GM23338 (cell line): Measurements from ENCODE around the gene ARMH1. TPM values are rescaled to one million over a fixed set of nuclear protein-coding genes. Genes with fewer than 3 reads are reported as not detected.

ENCODE experiments used
- ATAC-seq: fragments of 200-7000 bp; cut with Tn5 transposase; 3 replicates; pipeline ENCODE4 v1.9.1; 2020
- DNase-seq: peaks from one replicate; pipeline ENCODE4 v3.0.0-alpha.2; 2015; ENCODE audit warnings: low spot score
- H2AFZ ChIP-seq: fragments of 200-600 bp; sonication (generic); 2 replicates; pipeline ENCODE4 v1.8.0; 2016; ENCODE audit warnings: antibody characterized with exemption, mild to moderate bottlenecking, moderate library complexity
- H3F3A ChIP-seq: fragments of 200-600 bp; sonication (generic); replicated peaks from 2 replicates; pipeline ENCODE4 v1.8.0; 2017; ENCODE audit warnings: antibody characterized with exemption, mixed run types, low read depth
- H3K27ac ChIP-seq: fragments of 200-600 bp; sonication (generic); 2 replicates; pipeline ENCODE4 v1.6.1; 2016; ENCODE audit warnings: low read depth
- H3K27me3 ChIP-seq: fragments of 200-600 bp; sonication (generic); 2 replicates; pipeline ENCODE4 v1.8.0; 2016; ENCODE audit warnings: mild to moderate bottlenecking, mixed run types, moderate library complexity; ENCODE audit not compliant: insufficient read depth
- H3K36me3 ChIP-seq: fragments of 200-600 bp; sonication (generic); 2 replicates; pipeline ENCODE4 v1.8.0; 2016; ENCODE audit warnings: mild to moderate bottlenecking; ENCODE audit not compliant: insufficient read depth
- H3K4me1 ChIP-seq: fragments of 200-600 bp; sonication (generic); 2 replicates; pipeline ENCODE4 v1.8.0; 2016; ENCODE audit warnings: mild to moderate bottlenecking, moderate library complexity; ENCODE audit not compliant: insufficient read depth
- H3K4me2 ChIP-seq: fragments of 200-600 bp; sonication (generic); 2 replicates; pipeline ENCODE4 v1.7.1; 2017; ENCODE audit warnings: mixed run types
- H3K4me3 ChIP-seq: fragments of 200-600 bp; sonication (generic); 2 replicates; pipeline ENCODE4 v1.6.1; 2016; ENCODE audit warnings: mixed run types
- H3K79me2 ChIP-seq: fragments of 200-600 bp; sonication (generic); replicated peaks from 2 replicates; pipeline ENCODE4 v1.8.0; 2017; ENCODE audit warnings: mild to moderate bottlenecking; ENCODE audit not compliant: insufficient read depth
- H3K9me2 ChIP-seq: fragments of 200-600 bp; sonication (generic); 2 replicates; pipeline ENCODE4 v1.8.0; 2017; ENCODE audit not compliant: insufficient read depth
- H4K20me1 ChIP-seq: fragments of 200-600 bp; sonication (generic); replicated peaks from 2 replicates; pipeline ENCODE4 v1.8.0; 2017; ENCODE audit warnings: mild to moderate bottlenecking; ENCODE audit not compliant: insufficient read depth
- H3K27ac Mint-ChIP-seq: 2 replicates; pipeline ENCODE4 v1.8.0; 2020; ENCODE audit warnings: inconsistent platforms, mild to moderate bottlenecking, moderate library complexity, mixed read lengths
- H3K27me3 Mint-ChIP-seq: 3 replicates; pipeline ENCODE4 v1.8.0; 2022; ENCODE audit warnings: low read depth, mild to moderate bottlenecking, moderate library complexity, mixed read lengths, inconsistent platforms; ENCODE audit not compliant: insufficient read depth, poor library complexity
- H3K36me3 Mint-ChIP-seq: 3 replicates; pipeline ENCODE4 v1.8.0; 2021; ENCODE audit warnings: low read depth, mild to moderate bottlenecking, inconsistent platforms, moderate library complexity, mixed read lengths
- H3K4me1 Mint-ChIP-seq: 3 replicates; pipeline ENCODE4 v1.8.0; 2020; ENCODE audit warnings: mild to moderate bottlenecking, inconsistent platforms, mixed read lengths
- H3K4me3 Mint-ChIP-seq: 3 replicates; pipeline ENCODE4 v1.8.0; 2021; ENCODE audit warnings: moderate library complexity, mild to moderate bottlenecking, inconsistent platforms, mixed read lengths
- H3K9me3 Mint-ChIP-seq: 3 replicates; pipeline ENCODE4 v1.8.0; 2020; ENCODE audit warnings: moderate library complexity, mild to moderate bottlenecking, inconsistent platforms, mixed read lengths
- CREB1 ChIP-seq: fragments of 250-450 bp; sonication (Bioruptor Pico); IDR thresholded peaks from 2 replicates; pipeline ENCODE4 v1.5.0; 2020; ENCODE audit warnings: low read depth, mild to moderate bottlenecking, moderate library complexity
- ETS1 ChIP-seq: IDR thresholded peaks from 2 replicates; pipeline ENCODE4 v1.6.1; 2016; ENCODE audit warnings: antibody characterized with exemption
- EZH2 ChIP-seq: fragments of 200-600 bp; sonication (generic); IDR thresholded peaks from one replicate; pipeline ENCODE4 v1.8.0; 2017; ENCODE audit warnings: antibody characterized with exemption, mild to moderate bottlenecking, low read depth; ENCODE audit not compliant: unreplicated experiment
- EZH2phosphoT487 ChIP-seq: fragments of 200-600 bp; sonication (generic); IDR thresholded peaks from one replicate; pipeline ENCODE4 v1.8.1; 2018; ENCODE audit warnings: antibody characterized with exemption; ENCODE audit not compliant: unreplicated experiment
- JUNB ChIP-seq: IDR thresholded peaks from one replicate; pipeline ENCODE4 v1.6.1; 2016; ENCODE audit warnings: antibody characterized with exemption; ENCODE audit not compliant: unreplicated experiment
- NANOG ChIP-seq: IDR thresholded peaks from 2 replicates; pipeline ENCODE4 v1.6.1; 2016; ENCODE audit warnings: antibody characterized with exemption, borderline replicate concordance
- POLR2AphosphoS5 ChIP-seq: IDR thresholded peaks from 2 replicates; pipeline ENCODE4 v1.6.1; 2016; ENCODE audit warnings: antibody characterized with exemption, low read depth
- STAT1 ChIP-seq: IDR thresholded peaks from one replicate; pipeline ENCODE4 v1.6.1; 2016; ENCODE audit warnings: antibody characterized with exemption; ENCODE audit not compliant: unreplicated experiment
- ZNF114 ChIP-seq: fragments of 250-450 bp; sonication (Bioruptor Pico); IDR thresholded peaks from 2 replicates; pipeline ENCODE4 v1.5.0; 2020; ENCODE audit warnings: mild to moderate bottlenecking, moderate library complexity
- ZNF331 ChIP-seq: fragments of 250-450 bp; sonication (Bioruptor Pico); IDR thresholded peaks from 2 replicates; pipeline ENCODE4 v1.5.0; 2020; ENCODE audit warnings: low read depth, mild to moderate bottlenecking, moderate library complexity
- polyA plus RNA-seq: library from polyadenylated mRNA; unstranded; fragments of >200 nt; fragmentation: Nextera tagmentation; extraction: Ambion mirVana; gene quantifications from 2 replicates; pipeline ENCODE4 v1.2.1, GENCODE V29; 2016
- total RNA-seq: library from RNA; depleted of rRNA; stranded (reverse); fragments of >200 nt; shearing (Covaris generic); gene quantifications from 2 replicates; pipeline ENCODE4 v1.2.3, GENCODE V29; 2014
- TF ChIP-seq, protein P1 (sequence below): IDR thresholded peaks from one replicate; pipeline ENCODE4 v1.6.1; 2018; ENCODE audit warnings: antibody characterized with exemption; ENCODE audit not compliant: unreplicated experiment
- TF ChIP-seq, protein P2 (sequence below): fragments of 250-450 bp; sonication (Bioruptor Pico); IDR thresholded peaks from 2 replicates; pipeline ENCODE4 v1.5.0; 2020; ENCODE audit warnings: mild to moderate bottlenecking, moderate library complexity
- TF ChIP-seq, protein P3 (sequence below), 2 experiments: fragments of 200-600 bp in 1 of 2; sonication (generic) in 1 of 2; conservative IDR thresholded peaks; 2 replicates each; pipeline versions ENCODE4 v1.5.1 to v1.6.1; 2016 to 2017; ENCODE audit warnings: antibody characterized with exemption in 2 of 2, low read depth in 2 of 2, mild to moderate bottlenecking in 2 of 2, moderate library complexity in 1 of 2

Gene ARMH1
- total and polyA plus RNA-seq, 2 experiments from 2014 or later: 0.31 TPM; not detected in 1

- Histone ChIP-seq H3K27me3 (no peaks in the 10 kb centered on the region), H3K4me1 (no peaks in the 10 kb centered on the region), H3K79me2 (no peaks in the 10 kb centered on the region), H3K4me2 (no peak overlapping the region), H3F3A (peaks cover 9% of the 10 kb centered on the region; the same call in 1 of the 2 replicates), H4K20me1 (peaks cover 14% of the 10 kb centered on the region), H3K4me3 (no peak overlapping the region), H3K36me3 (peaks cover 20% of the 10 kb centered on the region), H2AFZ (no peak overlapping the region), H3K9me2 (no peaks in the 10 kb centered on the region), H3K27ac (no peak overlapping the region)
- Mint-ChIP-seq H3K36me3 (peaks cover 88% of the 10 kb centered on the region), H3K27me3 (peaks cover 4% of the 10 kb centered on the region), H3K27ac (no peak overlapping the region), H3K4me3 (no peak overlapping the region), H3K4me1 (no peaks in the 10 kb centered on the region; the same call in 2 of the 3 replicates), H3K9me3 (no peaks in the 10 kb centered on the region; the same call in 2 of the 3 replicates)
- ATAC-seq (peak; percentile 38), DNase-seq (peak; percentile 27)
- no peak for TF ChIP-seq ZNF114 (CRISPR knock-in tag)
- TF ChIP-seq POLR2AphosphoS5: no peak
- TF ChIP-seq EZH2phosphoT487: no peak
- no peak for TF ChIP-seq STAT1
- TF ChIP-seq, protein P1, sequence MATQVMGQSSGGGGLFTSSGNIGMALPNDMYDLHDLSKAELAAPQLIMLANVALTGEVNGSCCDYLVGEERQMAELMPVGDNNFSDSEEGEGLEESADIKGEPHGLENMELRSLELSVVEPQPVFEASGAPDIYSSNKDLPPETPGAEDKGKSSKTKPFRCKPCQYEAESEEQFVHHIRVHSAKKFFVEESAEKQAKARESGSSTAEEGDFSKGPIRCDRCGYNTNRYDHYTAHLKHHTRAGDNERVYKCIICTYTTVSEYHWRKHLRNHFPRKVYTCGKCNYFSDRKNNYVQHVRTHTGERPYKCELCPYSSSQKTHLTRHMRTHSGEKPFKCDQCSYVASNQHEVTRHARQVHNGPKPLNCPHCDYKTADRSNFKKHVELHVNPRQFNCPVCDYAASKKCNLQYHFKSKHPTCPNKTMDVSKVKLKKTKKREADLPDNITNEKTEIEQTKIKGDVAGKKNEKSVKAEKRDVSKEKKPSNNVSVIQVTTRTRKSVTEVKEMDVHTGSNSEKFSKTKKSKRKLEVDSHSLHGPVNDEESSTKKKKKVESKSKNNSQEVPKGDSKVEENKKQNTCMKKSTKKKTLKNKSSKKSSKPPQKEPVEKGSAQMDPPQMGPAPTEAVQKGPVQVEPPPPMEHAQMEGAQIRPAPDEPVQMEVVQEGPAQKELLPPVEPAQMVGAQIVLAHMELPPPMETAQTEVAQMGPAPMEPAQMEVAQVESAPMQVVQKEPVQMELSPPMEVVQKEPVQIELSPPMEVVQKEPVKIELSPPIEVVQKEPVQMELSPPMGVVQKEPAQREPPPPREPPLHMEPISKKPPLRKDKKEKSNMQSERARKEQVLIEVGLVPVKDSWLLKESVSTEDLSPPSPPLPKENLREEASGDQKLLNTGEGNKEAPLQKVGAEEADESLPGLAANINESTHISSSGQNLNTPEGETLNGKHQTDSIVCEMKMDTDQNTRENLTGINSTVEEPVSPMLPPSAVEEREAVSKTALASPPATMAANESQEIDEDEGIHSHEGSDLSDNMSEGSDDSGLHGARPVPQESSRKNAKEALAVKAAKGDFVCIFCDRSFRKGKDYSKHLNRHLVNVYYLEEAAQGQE: no peak
- no peak for TF ChIP-seq JUNB
- TF ChIP-seq, protein P2, sequence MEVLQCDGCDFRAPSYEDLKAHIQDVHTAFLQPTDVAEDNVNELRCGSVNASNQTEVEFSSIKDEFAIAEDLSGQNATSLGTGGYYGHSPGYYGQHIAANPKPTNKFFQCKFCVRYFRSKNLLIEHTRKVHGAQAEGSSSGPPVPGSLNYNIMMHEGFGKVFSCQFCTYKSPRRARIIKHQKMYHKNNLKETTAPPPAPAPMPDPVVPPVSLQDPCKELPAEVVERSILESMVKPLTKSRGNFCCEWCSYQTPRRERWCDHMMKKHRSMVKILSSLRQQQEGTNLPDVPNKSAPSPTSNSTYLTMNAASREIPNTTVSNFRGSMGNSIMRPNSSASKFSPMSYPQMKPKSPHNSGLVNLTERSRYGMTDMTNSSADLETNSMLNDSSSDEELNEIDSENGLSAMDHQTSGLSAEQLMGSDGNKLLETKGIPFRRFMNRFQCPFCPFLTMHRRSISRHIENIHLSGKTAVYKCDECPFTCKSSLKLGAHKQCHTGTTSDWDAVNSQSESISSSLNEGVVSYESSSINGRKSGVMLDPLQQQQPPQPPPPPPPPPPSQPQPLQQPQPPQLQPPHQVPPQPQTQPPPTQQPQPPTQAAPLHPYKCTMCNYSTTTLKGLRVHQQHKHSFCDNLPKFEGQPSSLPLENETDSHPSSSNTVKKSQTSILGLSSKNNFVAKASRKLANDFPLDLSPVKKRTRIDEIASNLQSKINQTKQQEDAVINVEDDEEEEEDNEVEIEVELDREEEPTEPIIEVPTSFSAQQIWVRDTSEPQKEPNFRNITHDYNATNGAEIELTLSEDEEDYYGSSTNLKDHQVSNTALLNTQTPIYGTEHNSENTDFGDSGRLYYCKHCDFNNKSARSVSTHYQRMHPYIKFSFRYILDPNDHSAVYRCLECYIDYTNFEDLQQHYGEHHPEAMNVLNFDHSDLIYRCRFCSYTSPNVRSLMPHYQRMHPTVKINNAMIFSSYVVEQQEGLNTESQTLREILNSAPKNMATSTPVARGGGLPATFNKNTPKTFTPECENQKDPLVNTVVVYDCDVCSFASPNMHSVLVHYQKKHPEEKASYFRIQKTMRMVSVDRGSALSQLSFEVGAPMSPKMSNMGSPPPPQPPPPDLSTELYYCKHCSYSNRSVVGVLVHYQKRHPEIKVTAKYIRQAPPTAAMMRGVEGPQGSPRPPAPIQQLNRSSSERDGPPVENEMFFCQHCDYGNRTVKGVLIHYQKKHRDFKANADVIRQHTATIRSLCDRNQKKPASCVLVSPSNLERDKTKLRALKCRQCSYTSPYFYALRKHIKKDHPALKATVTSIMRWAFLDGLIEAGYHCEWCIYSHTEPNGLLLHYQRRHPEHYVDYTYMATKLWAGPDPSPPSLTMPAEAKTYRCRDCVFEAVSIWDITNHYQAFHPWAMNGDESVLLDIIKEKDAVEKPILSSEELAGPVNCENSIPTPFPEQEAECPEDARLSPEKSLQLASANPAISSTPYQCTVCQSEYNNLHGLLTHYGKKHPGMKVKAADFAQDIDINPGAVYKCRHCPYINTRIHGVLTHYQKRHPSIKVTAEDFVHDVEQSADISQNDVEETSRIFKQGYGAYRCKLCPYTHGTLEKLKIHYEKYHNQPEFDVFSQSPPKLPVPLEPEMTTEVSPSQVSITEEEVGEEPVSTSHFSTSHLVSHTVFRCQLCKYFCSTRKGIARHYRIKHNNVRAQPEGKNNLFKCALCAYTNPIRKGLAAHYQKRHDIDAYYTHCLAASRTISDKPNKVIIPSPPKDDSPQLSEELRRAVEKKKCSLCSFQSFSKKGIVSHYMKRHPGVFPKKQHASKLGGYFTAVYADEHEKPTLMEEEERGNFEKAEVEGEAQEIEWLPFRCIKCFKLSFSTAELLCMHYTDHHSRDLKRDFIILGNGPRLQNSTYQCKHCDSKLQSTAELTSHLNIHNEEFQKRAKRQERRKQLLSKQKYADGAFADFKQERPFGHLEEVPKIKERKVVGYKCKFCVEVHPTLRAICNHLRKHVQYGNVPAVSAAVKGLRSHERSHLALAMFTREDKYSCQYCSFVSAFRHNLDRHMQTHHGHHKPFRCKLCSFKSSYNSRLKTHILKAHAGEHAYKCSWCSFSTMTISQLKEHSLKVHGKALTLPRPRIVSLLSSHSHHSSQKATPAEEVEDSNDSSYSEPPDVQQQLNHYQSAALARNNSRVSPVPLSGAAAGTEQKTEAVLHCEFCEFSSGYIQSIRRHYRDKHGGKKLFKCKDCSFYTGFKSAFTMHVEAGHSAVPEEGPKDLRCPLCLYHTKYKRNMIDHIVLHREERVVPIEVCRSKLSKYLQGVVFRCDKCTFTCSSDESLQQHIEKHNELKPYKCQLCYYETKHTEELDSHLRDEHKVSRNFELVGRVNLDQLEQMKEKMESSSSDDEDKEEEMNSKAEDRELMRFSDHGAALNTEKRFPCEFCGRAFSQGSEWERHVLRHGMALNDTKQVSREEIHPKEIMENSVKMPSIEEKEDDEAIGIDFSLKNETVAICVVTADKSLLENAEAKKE: no peak
- TF ChIP-seq ETS1: no peak
- no peak for TF ChIP-seq CREB1 (CRISPR knock-in tag)
- TF ChIP-seq, protein P3, sequence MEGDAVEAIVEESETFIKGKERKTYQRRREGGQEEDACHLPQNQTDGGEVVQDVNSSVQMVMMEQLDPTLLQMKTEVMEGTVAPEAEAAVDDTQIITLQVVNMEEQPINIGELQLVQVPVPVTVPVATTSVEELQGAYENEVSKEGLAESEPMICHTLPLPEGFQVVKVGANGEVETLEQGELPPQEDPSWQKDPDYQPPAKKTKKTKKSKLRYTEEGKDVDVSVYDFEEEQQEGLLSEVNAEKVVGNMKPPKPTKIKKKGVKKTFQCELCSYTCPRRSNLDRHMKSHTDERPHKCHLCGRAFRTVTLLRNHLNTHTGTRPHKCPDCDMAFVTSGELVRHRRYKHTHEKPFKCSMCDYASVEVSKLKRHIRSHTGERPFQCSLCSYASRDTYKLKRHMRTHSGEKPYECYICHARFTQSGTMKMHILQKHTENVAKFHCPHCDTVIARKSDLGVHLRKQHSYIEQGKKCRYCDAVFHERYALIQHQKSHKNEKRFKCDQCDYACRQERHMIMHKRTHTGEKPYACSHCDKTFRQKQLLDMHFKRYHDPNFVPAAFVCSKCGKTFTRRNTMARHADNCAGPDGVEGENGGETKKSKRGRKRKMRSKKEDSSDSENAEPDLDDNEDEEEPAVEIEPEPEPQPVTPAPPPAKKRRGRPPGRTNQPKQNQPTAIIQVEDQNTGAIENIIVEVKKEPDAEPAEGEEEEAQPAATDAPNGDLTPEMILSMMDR (conservative IDR thresholded peaks at IDR 0.05; ENCODE audit: low read depth in 2 of 2): no peak
- no peak for TF ChIP-seq ZNF331 (CRISPR knock-in tag)
- no peak for TF ChIP-seq NANOG
- no peak for TF ChIP-seq EZH2
These were observed 34.2 kb upstream of the ARMH1 start for GRCh38 chr1:44640200-44640853.
